Upper lobe of left lung (tissue), 4 donors: ENCODE measurements around the gene EPHB2.

ENCODE experiments used
- POLR2A ChIP-seq, 4 donors: fragments of 450-650 bp; IDR thresholded peaks; one replicate each; pipeline ENCODE4 v1.5.1; 2016 to 2017; ENCODE audit warnings: antibody characterized with exemption in 4 of 4, mild to moderate bottlenecking in 2 of 4
- TF ChIP-seq, protein P1 (sequence below), 6 experiments: fragments of 450-650 bp in 4 of 6; fragments of 200-600 bp in 2 of 6; sonication (generic) in 2 of 6; IDR thresholded peaks; one replicate each; pipeline ENCODE4 v1.5.1; 2016 to 2019; ENCODE audit warnings: antibody characterized with exemption in 6 of 6

- TF ChIP-seq, protein P1, sequence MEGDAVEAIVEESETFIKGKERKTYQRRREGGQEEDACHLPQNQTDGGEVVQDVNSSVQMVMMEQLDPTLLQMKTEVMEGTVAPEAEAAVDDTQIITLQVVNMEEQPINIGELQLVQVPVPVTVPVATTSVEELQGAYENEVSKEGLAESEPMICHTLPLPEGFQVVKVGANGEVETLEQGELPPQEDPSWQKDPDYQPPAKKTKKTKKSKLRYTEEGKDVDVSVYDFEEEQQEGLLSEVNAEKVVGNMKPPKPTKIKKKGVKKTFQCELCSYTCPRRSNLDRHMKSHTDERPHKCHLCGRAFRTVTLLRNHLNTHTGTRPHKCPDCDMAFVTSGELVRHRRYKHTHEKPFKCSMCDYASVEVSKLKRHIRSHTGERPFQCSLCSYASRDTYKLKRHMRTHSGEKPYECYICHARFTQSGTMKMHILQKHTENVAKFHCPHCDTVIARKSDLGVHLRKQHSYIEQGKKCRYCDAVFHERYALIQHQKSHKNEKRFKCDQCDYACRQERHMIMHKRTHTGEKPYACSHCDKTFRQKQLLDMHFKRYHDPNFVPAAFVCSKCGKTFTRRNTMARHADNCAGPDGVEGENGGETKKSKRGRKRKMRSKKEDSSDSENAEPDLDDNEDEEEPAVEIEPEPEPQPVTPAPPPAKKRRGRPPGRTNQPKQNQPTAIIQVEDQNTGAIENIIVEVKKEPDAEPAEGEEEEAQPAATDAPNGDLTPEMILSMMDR (IDR thresholded peaks at IDR 0.05): no peak
- TF ChIP-seq POLR2A (IDR thresholded peaks at IDR 0.05): no peak
Measured at GRCh38 chr1:22761101-22761500, 50.5 kb downstream of the EPHB2 start.
